Measurements from ENCODE around the gene DOC2B.
"Not testable (repeated sequence)": the region's sequence is repeated elsewhere in the genome, so short reads cannot be mapped to it uniquely, and the experiment has no call there.

DOC2B gene

DNA sequence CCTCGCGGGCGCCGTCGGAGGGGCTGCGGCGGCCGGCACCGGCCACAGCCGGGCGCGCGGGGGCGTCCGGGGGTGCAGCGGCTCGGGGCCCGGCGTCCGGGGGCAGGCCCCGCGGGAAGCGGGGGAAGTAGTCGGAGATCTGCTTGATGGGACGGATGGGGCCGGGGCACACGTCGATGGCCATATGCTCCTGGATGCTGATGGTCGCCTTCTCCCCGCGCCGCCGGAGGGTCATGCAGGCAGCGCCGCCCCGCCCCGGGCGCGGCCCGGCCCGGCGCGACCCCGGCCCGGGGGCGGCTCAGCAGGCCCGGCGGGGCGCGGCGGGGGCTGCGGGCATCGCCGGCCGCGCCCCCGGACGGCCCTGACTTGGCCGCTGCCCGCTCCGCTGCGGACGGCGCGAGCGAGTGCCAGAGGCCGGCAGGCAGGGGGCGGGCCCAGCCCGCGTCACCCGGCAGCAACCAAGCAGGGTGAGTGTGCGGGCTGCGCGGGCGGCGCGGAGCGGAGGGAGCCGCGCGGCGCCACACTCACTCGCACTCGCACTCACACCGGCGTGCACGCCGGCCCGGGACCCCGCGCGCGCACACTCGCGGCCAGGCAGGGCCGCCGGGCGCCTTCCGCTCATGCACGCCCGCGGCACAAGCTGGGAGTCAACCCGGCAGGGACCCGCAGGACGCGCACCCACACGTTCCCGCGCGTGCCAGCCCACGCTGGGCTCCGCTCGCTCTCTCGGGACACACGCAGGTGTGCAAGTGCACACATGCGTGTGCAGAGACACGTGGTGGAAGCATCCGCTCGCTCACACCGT lies at the start of gene DOC2B:
TSS of gene DOC2B (minus strand) at position 406 of the 805 bp plus-strand sequence. CDS start at position 235, 171 bp downstream.
- DNase-seq: no peak

DNA sequence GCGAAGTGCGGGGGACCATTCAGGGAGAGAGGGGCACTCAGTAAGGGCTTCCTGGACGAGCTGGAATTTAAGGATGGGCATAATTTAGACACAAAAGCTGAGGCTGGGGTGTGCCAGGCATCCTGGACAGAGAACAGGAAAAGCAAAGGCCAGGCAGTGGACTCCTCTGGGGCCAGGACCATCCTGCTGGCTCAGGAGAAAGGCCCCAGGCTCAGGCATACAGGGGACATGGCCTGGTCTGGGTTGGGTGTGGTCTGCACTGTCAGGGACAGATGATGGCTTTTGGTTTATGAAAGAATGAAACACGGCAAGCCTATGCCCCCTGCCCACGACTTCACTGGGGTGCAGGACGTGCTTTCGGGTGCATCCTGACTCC lies 48.9 kb upstream of the DOC2B start:
- no peak for DNase-seq

DNA sequence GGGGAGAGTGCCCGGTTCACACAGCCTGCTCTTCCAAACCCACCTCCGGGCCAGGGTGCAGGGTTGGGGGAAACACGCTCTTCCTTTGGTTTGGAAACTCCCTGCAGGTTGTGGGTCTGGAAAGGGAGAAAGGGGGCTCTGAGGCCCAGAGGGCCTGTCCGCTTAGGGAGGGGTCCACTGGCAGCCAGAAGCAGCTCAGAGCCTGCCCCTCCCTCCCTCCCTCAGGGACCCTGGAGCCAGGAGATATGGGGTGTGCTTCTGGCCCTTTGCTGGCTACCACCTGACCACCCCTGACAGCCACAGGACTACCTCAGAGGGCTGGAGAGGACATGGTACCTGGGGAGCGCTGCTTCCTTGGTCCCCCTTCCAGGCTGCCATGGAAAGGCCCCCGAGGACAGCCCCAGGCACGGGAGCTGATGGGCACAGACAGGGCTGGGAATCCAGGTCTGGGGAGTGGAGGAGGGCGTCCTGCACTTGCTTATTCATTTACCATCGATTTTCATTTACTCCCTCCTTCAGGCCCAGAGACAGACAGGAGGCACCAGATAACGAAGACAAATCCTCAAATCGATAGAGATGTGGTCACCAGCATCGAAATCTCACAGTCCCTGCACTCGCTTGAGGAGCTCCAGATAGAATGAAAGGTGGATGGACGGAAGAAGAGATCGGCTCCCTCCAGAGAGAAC lies 48.4 kb upstream of the DOC2B start:
- DNase-seq: no peak

DNA sequence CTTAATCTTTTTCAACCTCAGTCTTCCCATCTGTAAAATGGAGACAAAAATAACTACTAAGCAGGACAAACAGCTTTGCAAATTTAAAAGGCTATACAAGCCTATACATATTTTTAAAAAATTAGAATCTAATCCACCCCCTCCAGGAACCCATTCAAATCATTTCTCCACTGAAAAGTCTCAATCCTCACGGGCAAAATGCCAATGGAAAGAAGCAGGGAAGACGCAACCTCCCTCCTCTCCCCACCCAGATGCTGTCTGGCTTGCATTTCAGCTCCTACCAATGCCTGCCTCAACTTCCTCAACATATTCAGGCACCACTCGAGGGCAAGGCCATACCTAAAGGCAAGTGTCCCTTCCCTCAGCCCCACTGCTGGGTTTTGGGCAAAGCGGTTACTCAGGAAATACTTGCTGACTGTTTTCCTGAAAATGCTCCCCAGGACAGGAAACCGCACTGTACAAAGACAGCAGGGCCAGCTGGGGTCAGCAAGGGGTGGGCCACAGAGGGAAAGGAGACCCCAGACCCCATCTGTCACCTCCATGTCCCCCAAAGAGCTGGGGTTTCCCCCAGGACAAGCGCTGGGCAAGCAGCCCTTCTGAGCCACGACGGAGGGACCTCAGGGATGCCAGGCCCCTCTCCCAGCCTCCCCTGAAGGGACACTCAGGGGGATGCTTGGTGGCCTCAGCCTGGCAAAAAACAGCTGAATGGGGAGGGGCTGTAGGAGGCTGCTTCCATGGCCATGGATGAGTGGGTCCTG lies 47.7 kb upstream of the DOC2B start:
- no peak for DNase-seq

DNA sequence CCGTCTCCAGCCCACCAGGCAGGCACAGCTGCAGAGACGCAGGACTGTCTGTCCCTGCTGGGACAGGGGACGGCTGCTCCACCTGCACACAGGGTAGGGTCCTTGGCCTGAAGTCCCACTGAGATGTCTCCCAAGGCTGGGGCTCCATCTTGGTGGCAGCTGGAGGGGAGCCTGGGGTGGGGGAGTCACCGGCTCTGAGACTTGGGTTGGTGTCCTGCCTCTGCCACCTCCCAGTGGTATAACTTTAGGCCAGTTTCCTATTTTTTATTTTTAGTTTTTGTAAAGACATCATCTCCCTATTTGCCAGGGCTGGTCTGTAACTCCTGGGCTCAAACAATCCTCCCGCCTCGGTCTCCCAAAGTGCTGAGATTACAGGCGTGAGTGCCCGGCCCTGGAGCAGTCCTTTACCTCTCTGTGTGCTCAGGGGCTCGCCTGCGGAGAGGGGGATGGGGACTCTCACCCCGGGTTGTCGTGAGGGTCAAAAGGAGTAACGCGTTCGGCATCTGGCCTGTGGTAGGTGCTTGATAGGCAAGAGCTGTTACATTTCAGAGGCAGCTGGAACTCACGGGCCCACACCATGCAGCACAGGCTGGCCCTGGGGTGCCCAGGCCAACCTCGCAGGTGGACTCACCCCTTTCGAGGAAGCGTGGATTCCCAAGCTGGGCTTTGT lies 46.6 kb upstream of the DOC2B start:
- DNase-seq: no peak

DNA sequence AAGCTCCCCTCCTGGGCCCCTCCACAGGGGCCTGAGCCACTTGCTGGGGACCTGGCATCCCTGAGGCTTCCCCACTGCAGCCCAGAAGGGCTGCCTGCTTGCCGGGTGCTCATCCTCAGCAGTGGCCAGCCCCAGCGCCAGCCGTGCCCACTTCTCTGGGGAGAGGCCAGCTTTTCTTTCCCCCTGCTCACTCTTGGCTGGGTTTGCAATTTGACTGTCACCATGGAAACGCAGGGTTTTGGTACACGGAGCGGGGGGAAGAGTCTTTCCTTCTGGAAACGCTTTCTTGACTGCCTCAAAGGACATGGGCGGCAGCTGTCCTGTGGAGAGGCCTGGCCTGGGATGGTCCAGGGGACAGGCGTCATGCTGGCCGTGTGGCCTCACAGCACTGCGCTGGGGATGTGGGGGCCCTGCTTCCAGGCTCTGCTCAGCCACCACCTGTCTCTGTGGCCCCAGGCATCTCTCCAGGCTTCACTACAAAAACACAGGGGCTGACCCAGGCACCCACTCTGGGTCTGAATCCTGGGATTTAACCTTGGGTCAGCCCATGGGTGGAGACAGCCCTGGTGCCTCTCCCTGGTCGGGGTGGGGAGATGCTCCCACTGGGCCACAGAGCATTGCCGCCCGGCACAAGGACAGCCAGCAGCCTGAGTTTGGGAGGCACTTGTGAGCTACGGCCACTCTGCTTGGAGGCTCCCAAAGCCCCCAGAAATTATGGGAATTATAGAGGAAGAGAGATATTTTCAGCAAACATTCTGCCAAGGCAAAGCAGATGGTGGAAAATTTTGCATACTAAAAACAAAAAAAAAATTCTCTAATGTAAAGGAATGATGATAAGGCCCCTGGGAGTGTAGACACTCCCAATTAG lies 45.9 kb upstream of the DOC2B start:
- no peak for DNase-seq

DNA sequence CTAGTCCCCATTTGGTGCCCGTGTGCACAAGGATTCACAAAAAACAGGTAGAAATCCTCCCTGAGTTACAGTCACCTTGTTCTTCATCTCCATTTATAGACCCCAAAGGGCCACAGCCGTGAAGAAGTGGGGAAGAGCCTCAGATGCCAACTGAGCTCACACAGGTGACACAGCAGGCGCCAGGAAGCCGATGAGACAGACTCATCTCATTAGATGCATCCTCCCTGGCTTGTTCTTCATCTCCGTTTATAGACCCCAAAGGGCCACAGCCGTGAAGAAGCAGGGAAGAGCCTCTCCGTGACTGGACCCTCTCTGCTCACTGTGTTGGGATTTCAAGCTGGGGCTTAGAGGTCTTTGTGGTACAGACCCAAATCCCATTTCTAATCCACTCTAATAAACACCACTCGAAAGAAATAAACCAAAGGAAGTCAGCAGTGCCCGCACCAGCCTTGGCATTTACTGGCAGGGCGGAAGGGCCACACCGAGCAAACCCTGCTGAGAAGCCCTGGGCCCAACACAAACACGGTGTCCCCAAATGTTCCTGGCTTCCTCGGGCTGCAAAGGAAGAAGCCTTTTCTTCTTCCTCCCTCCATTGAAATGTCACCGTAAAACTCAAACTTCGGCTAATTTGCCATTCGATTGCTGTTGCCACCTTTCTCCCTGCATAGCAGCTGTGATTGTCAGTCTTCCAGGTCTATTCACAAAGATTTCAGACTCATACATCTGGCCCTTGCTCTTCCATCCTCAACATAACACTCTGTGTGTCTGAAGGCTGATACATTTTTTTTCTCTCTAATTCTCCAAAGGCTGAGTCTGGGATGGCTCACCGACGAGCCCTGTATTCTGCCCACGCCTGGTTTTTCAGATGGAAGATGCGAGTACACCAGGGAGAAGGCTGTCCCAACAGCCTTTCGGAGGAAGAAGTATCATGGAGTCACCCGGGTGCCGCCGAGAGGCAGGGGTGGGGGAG lies 44.9 kb upstream of the DOC2B start:
- no peak for DNase-seq

DNA sequence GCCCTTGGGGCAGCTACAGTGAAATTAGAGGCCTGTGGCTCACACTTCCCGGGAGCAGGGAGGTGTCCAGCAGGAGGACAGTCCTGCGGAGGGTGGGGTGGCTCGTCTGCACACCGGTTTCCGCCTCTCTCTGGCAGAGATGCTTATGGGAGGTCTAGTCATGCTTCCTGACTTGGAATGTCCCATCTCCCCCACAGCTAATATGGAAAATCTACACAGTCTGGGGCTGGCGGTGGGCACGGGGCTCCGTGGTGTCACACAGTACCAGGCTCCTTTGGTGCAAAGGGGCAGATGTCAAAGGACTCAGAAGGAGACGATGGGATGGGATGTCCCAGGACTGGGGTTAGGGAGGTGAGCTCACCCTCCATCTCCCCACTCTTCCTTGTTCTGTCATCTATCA lies 44.1 kb upstream of the DOC2B start:
- DNase-seq: no peak

DNA sequence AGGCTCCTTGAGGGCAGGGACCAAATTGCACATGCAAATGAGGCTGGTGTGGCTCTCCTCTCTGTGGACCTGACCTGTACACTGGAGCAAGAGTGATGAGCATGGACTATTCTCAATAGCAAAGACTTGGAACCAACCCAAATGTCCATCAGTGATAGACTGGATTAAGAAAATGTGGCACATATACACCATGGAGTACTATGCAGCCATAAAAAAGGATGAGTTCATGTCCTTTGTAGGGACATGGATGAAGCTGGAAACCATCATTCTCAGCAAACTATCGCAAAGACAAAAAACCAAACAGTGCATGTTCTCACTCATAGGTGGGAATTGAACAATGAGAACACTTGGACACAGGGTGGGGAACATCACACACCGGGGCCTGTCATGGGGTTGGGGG lies 43.1 kb upstream of the DOC2B start:
- DNase-seq: not testable (repeated sequence)

DNA sequence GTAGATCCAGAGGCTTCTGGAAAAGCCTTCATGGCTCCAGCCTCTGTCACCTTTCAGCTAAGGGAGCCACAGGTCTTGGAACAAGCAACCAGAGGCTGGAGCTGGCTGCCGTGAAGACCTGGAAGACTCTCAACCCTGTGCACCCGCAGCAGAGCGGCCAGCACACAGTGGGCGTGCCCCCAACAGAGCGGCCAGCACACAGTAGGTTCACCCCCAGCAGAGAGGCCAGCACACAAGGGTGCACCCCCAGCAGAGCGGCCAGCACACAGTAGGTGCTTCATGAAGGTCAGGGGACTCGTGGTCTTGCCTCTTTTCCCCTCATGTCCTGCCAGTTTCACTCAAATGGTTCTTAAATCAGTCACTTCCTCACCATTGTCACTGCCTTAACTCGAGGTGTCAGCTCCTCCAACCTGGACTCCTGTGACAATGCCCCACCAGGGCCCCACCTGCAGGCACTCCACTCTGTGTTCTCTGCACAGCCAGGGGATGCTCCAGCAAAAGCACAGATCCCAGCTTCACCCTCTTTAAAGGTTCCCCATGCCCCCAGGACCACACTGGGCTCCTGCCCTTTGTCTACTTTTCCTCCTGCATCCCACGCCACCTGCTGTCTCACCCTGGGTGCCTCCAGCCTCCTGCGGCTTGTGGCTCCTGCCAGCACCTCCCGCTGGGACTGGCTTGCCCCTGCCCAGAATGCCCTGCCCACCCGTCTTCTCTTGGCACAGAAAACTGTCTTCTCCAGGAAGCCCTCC lies 42.4 kb upstream of the DOC2B start:
- DNase-seq: no peak

DNA sequence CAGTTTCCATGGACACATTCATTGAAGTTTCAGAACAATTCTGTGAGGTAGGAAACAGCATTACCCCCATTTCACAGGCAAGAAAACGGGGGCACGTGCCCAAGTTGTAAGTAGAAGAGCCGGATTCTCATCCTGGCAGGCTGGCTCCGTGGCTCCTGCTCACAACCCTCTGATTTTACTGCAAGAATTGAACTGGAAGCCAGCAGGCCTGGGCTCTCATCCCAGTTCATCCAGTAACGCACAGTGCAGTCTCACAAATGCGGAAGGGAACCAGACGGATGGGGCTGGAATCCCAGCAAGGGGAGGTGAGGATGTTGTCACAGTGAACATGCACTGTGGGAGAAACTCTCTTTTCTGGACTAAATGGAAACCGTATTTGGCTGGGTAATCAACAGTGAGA lies 40.7 kb upstream of the DOC2B start:
- DNase-seq: no peak

DNA sequence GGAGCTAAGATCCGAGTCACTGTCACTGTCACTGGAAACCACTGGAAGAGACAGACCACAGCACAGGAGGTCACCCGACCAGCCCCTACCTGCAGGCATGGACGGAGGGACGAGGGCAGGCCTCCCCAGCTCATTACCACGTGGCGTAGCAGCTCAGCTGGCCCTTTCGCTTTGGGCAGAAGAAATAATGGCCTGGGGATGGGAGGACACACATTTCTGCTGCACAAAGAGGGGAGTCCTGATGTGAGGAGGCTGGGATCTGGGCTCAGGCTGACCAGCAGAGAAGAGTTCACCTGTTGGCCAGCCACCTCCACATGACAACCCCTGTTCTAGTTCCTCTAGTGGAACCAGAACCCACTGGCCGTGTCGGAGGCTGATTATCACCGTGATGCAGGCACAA lies 38.2 kb upstream of the DOC2B start:
- DNase-seq: no peak

DNA sequence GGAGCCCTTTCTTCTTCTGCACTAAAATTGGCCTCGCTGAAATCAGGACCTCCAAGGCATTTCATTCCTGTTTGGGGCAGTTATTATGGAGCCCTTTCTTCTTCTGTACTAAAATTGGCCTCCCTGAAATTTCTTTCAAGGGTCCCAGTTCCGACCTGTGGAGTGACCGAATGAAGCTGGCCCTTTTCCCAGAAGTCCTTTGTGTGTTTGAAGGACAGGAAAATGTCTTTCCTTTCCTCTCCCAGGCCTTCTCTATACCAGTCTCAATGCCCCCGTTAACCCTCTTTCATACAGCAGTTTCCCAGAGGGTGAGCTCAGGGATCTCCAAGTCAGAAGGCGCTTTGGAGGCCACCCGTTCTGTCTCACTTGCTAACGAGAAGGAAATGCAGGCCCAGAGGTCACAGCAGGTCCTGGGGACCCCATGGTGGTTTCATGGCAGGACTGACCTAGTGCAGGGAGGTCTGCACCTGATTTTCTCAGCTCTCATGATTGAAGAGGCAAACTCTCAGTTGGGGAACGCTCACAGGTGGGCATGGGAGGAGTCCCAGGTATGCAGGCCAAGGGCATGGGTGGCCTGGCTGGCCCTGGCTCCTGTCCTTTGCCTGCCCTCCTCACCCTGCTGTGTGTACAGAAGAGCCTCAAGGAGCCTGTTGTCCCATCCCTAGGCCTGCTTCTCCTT lies 37.1 kb upstream of the DOC2B start:
- no peak for DNase-seq

DNA sequence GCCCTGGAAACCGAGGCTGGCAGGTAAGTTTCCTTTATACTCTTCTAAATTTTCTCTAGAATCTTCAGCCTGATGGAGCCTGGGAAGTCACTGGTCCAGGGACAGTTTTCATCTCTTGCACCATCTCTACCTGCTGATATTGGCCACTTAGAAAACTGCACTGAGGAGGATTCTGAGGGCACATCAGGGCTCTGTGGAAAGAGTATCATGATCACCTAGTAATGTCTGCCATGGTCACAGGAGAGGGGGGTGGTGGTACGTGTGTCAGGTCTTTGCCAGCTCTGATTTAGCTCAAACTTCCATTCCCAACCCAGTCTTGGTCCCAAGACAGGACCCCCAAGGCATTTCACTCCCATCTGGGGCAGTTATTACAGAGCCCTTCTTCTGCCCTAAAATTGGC lies 35.2 kb upstream of the DOC2B start:
- no peak for DNase-seq

DNA sequence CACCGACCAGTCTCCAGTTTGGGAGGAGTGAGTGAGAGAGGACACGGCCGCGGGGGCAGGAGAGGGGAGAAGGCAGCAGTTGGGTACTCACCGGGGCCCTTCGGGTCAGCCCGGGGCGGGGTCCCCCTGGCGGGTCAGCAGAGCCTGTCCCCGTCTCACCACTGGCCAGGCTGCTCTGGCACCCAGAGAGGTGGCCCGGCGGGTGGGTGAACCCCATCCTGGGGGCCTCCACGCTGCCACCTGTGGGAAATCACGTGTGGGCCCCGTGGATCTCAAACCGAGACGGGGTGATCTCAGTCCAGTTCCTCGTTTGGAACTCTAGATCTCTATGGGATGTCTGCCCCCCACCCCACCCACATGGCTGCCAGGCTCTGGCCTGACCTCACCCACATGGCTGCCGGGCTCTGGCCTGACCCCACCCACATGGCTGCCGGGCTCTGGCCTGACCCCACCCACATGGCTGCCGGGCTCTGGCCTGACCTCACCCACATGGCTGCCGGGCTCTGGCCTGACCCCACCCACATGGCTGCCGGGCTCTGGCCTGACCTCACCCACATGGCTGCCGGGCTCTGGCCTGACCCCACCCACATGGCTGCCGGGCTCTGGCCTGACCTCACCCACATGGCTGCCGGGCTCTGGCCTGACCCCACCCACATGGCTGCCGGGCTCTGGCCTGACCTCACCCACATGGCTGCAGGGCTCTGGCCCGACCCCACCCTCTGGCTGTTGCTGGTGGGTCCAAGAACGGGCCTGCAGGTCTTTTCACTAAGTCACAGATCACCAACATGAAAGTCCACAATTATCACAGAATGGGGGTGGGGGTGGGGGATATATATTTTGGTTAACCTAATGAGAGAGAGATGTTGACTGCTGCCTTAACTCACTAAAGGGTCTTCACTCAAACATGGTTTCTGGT lies 34.4 kb upstream of the DOC2B start:
- DNase-seq: not testable (repeated sequence)

DNA sequence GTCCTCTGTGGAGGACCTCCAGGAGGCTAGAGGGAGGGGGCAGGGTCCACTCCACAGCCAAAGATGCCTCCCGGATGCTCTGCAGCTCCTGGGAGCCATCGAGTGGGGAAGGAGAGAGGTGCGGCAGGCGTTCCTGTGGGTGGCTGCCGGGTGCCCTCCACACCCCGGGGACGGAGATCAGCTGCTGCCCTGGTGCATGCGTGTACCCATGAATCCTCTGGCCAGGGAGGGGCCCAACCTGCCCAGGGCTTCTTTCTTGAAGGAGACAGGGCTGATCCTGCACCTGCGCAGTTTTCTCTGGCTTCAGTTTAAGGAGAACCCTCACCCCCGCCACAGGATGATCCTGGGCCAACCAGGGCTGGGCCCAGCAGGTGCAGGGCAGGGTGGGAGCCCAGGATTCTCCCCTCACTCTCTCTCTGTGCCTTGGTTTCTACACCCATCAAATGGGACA lies 33.5 kb upstream of the DOC2B start:
- no peak for DNase-seq

DNA sequence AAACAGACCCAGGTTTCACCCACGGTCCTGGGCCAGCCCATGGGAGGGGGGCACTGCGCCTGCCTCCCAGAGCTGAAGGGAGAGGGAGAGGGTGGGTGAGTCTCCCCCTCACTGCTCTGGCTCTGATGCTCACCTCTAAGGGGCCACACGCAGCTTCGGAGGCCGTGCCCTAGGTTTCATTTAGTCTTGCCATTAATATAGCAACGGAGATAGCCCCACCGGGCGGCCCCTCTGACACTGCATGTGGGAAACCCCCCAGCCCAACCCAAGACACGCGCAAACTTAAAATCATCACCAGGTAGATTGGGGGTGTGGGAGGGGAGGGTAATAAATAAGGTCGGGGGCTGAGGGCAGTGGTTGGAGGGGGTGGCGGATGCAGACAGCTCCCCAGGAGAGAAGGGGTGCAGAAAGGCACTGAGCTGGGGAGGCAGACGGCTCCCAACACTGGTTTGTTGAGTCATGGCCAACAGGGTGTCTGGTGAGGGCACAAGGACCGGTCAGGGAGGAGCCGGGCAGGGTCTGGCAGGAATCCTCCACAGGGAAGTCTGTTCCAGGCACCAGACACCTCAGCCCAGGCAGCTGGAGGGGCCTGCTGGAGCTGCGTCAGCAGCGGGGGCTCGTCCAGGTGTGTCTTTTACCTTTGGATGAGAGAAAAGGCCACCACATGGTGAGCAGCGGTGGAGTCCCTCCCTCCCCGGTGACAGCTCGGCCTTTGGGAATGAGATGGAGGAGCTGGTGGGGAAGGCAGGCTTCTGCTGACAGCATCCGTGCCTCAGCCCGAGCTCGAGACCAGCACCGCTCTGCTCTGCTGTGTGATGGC lies 32.0 kb upstream of the DOC2B start:
- DNase-seq: no peak
